HG02763 (cell line): ENCODE measurements around the gene PGM1.

Experiments used
- ATAC-seq: cut with Tn5 transposase; IDR thresholded peaks from one replicate; pipeline ENCODE4 v1.9.1; 2021; ENCODE audit warnings: mild to moderate bottlenecking, moderate library complexity; ENCODE audit not compliant: unreplicated experiment

PGM1 gene

DNA sequence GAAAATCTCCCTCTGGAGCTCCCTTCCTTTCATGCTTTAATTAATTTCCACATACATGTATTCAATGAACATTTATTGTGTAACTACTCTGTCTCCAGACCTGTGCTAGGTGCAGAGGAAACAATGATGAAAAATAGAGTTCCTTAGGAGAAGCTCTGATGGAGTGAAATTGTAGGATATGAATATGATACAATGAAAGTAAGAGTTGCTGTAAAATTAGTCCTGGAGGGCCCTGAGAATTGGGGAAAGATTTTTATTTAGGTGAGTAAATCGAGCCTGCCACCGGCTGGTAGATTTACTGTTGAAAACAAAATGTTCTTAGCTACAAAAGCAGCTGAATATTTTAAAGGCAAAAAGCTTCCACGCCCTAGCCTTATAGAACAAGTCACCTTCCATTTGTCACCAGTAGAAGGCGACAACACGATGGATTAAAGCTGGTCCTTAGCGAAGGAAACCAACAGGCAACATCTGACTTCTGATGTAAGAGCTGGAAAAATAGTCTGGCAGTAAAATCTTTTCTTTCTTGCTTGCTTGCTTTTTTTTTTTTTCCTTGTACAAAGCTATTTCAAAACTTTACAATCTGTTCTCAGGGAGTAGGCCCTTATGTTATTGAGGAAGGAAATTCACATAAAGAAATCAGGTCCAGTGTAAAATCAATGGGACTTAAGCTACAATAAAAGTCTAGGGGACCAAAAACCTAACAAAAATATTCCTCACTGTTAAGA lies 98.7 kb downstream of the PGM1 start:
- ATAC-seq: peak; percentile 53

DNA sequence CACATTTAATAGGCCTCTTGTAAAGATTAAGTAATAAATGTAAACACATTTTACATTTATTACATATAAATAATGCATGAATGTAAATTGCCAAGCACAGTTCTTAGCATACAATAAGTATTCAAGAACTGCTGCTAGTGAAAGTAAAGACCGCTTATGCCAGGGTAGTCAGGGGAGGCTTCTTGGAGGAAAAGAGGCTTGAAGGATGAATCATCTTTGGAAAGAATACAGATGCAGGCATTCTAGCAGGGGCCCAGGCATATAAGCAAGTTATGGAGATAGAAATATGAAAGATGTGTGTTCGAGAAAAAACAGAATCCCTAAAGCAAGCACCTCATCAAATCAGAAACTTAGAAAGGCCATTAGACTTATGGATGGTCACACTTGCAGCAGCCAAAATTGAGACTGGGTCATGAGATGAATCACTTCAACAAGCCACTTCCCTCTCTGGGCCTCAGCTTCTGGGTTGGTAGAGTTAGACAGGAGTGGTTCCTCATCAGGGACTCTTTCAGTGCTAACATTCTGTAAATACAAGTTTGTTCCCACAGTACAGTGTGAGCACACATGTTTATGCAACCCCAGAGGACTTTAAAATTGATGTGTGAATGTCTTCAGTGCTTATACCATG lies 100.8 kb downstream of the PGM1 start:
- peak; percentile 49 for ATAC-seq

DNA sequence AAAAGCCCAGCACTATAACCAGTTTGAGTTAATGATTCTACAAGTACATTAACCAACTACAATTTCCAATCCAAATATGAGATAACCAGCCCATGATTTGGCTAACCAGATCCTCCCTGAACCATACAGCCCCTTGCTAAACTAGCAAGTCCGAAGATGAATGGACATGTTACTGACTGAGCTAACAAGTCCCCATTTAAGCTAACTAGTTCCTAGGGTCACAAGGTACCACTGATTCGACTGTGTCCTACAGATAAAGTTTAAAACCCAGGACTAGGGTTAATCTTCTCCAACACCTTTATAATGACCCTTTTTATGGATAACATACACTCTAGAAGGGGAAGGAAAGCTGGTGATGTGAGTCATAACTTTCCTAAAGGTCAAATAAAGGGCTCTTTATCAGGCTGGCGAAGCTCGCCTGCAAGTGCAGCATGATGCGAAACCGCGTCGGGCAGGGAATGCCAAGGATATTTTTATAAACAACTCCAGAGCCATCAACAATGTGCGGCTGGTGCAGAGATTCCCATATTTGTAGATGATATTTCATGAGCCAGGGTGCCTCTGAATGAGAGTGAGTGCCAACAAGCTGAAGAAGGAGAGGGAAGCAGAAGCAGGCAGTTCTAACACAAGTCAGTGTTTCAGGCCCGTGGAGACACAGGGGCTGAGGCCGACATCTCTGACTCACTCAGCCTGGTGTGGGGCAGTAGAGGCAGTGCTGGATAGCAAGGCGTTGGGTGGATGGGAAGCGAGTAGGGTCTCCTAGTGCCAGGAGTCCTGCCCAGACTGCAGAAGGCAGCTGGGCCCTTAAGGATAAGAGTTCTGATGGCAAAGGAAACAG lies 105.0 kb downstream of the PGM1 start:
- ATAC-seq: no peak

GRCh38 chr1:63701187-63701586 lies 108.0 kb downstream of the PGM1 start:
- no peak for ATAC-seq

GRCh38 chr1:63703701-63704107 lies 110.5 kb downstream of the PGM1 start:
- ATAC-seq: no peak

DNA sequence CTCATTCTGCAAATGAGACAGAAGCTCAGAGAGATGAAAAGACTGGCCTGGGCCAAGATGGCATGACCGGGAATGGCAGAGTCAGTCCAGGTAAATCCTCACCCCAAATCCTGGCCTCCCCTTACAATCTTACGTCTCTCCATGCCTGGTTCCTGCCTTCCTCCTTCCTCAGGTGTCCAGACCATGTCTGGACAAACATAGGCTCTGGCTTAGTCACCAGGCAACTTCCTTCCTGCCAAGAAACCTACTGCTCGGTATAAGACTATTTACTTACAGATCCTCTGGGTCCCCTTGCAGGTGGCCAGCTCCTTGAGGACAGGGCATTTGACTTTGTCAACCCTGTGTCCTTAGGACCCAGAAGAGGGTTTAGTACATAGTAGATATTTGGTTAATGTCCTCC lies 111.2 kb downstream of the PGM1 start:
- no peak for ATAC-seq

- ATAC-seq: peak; percentile 89
Measured at GRCh38 chr1:63705078-63705477, 111.9 kb downstream of the PGM1 start.

DNA sequence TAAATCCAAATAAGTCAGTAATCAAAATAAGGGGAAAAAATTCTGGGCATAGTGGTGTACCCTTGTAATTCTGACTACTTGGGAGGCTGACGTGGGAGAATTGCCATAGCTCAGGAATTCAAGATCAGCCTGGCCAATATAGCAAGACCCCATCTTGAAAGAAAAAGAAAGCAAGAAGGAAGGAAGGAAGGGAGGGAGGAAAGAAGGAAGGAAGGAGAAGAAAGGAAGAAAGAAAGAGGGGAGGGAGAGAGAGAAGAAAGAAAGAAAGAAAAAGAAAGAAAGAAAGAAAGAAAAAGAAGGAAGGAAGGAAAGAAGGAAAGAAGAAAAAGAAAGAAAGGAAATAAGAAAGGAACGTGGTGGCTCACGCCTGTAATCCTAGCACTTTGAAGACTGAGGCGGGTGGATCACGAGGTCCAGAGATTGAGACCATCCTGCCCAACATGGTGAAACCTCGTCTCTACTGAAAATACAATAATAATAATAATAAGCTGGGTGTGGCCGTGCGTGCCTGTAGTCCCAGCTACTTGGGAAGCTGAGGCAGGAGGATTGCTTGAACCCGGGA lies 116.1 kb downstream of the PGM1 start:
- ATAC-seq: no peak
